ENCODE measurements around the gene ZNF580. TPM values are rescaled to one million over a fixed set of nuclear protein-coding genes. Genes with fewer than 3 reads are reported as not detected.

The ZNF580 gene
- polyA plus RNA-seq, 1 donor (not counting 4 experiments of a cell fraction or from before 2014, with no cell fraction given) = 3.0 TPM

GRCh38 chr19:55689411-55690108 lies 48.8 kb downstream of the ZNF580 start:
- H2AFZ ChIP-seq (ENCODE audit: control insufficient read depth, low read length) = no peak overlapping the region
- no peak overlapping the region for H3K9ac ChIP-seq (ENCODE audit: control insufficient read depth, extremely low read depth, insufficient read depth, low read length)
- H3K4me1 ChIP-seq (ENCODE audit: control insufficient read depth, extremely low read depth, insufficient read depth, low read length) = no peaks in the 10 kb centered on the region
- no peak for FAIRE-seq
- H3K4me2 ChIP-seq (ENCODE audit: control insufficient read depth, extremely low read depth, insufficient read depth, low read depth, low read length) = no peak overlapping the region
- no peaks in the 10 kb centered on the region for H3K27me3 ChIP-seq (ENCODE audit: control insufficient read depth, extremely low read depth, insufficient read depth, low read length)
- dilution Hi-C loops (cut with MboI; ENCODE audit: extremely low pct_ligation_motif_present, low sequenced_read_pairs) = no loop called here
- no peak overlapping the region for H3K4me3 ChIP-seq (ENCODE audit: control insufficient read depth in 2 of 3, extremely low read depth in 1 of 3, insufficient read depth in 2 of 3, low read depth in 1 of 3, low read length in 3 of 3)
- H3K79me2 ChIP-seq (ENCODE audit: control insufficient read depth, insufficient read depth, low read length) = peaks cover 33% of the 10 kb centered on the region
- DNase-seq (ENCODE audit: low read depth, low spot score) = no peak
- no peak overlapping the region for H3K27ac ChIP-seq (ENCODE audit: control insufficient read depth, insufficient read depth, low read length)
- H3K36me3 ChIP-seq (ENCODE audit: control insufficient read depth in 2 of 2, extremely low read depth in 1 of 2, insufficient read depth in 2 of 2, low read length in 2 of 2) = peaks cover 20 to 35% of the 10 kb centered on the region in 2 experiments
- no peaks in the 10 kb centered on the region for H4K20me1 ChIP-seq (ENCODE audit: control insufficient read depth, extremely low read depth, insufficient read depth, low read length)
- TF ChIP-seq EZH2 (IDR thresholded peaks at IDR 0.05; ENCODE audit: low read length) (no peak), CTCF (optimal IDR thresholded peaks at IDR 0.05 in 1 of 3, IDR thresholded peaks at IDR 0.05 in 1 of 3, conservative IDR thresholded peaks at IDR 0.05 in 1 of 3; ENCODE audit: extremely low read depth in 1 of 3, insufficient read depth in 2 of 3, low read length in 3 of 3) (no peak)
- H3K9me1 ChIP-seq (ENCODE audit: control insufficient read depth, extremely low read depth, insufficient read depth, low read length) = no peaks in the 10 kb centered on the region
- no peaks in the 10 kb centered on the region for H3K9me3 ChIP-seq (ENCODE audit: control insufficient read depth, low read depth, low read length)

- dilution Hi-C loops (cut with MboI; ENCODE audit: extremely low pct_ligation_motif_present, low sequenced_read_pairs) = no loop called here
- no peak for DNase-seq (ENCODE audit: low read depth, low spot score)
Measured at GRCh38 chr19:55690109-55690768, 49.4 kb downstream of the ZNF580 start.

More at GRCh38 chr19:55690109-55690768, 49.4 kb downstream of the ZNF580 start:
- H3K27me3 ChIP-seq (ENCODE audit: control insufficient read depth, extremely low read depth, insufficient read depth, low read length) = no peaks in the 10 kb centered on the region
- no peaks in the 10 kb centered on the region for H4K20me1 ChIP-seq (ENCODE audit: control insufficient read depth, extremely low read depth, insufficient read depth, low read length)
- no peaks in the 10 kb centered on the region for H3K4me1 ChIP-seq (ENCODE audit: control insufficient read depth, extremely low read depth, insufficient read depth, low read length)
- H3K79me2 ChIP-seq (ENCODE audit: control insufficient read depth, insufficient read depth, low read length) = peaks cover 26% of the 10 kb centered on the region
- no peak overlapping the region for H3K4me3 ChIP-seq (ENCODE audit: control insufficient read depth in 2 of 3, extremely low read depth in 1 of 3, insufficient read depth in 2 of 3, low read depth in 1 of 3, low read length in 3 of 3)
- no peak overlapping the region for H3K27ac ChIP-seq (ENCODE audit: control insufficient read depth, insufficient read depth, low read length)
- H3K36me3 ChIP-seq (ENCODE audit: control insufficient read depth in 2 of 2, extremely low read depth in 1 of 2, insufficient read depth in 2 of 2, low read length in 2 of 2) = peaks cover 19 to 34% of the 10 kb centered on the region in 2 experiments
- no peak for FAIRE-seq
- TF ChIP-seq EZH2 (IDR thresholded peaks at IDR 0.05; ENCODE audit: low read length) (no peak), CTCF (optimal IDR thresholded peaks at IDR 0.05 in 1 of 3, IDR thresholded peaks at IDR 0.05 in 1 of 3, conservative IDR thresholded peaks at IDR 0.05 in 1 of 3; ENCODE audit: extremely low read depth in 1 of 3, insufficient read depth in 2 of 3, low read length in 3 of 3) (no peak)
- H2AFZ ChIP-seq (ENCODE audit: control insufficient read depth, low read length) = no peak overlapping the region
- no peak overlapping the region for H3K9ac ChIP-seq (ENCODE audit: control insufficient read depth, extremely low read depth, insufficient read depth, low read length)
- H3K9me3 ChIP-seq (ENCODE audit: control insufficient read depth, low read depth, low read length) = no peaks in the 10 kb centered on the region
- H3K9me1 ChIP-seq (ENCODE audit: control insufficient read depth, extremely low read depth, insufficient read depth, low read length) = no peaks in the 10 kb centered on the region
- no peak overlapping the region for H3K4me2 ChIP-seq (ENCODE audit: control insufficient read depth, extremely low read depth, insufficient read depth, low read depth, low read length)
